Endothelial cell of coronary artery (primary cell): ENCODE results near the gene WIF1. TPM values are rescaled to one million over a fixed set of nuclear protein-coding genes. Genes with fewer than 3 reads are reported as not detected.

Experiments used
- total RNA-seq: library from RNA; depleted of rRNA; stranded (reverse); fragments of >200 nt; gene quantifications from 2 replicates; pipeline ENCODE4 v1.2.3, GENCODE V29; 2014

The WIF1 gene
- not detected in 2 replicates for total RNA-seq

GRCh38 chr12:65121049-65121955 is at the start of gene WIF1:
WIF1 (minus strand) TSS chr12:65121305; CDS start chr12:65121191, 114 bp downstream.

GRCh38 chr12:65169320-65170208 is 48.5 kb upstream of the WIF1 start, which contains the start of gene LEMD3:
LEMD3 (plus strand) TSS chr12:65169583; CDS start chr12:65169597, 14 bp downstream.

Other genes starting within 250 kb of the WIF1 start
- gene LEMD3, start 48.3 kb upstream of the WIF1 start, total RNA-seq = 20.0 and 23.8 TPM in 2 replicates
- gene MSRB3, start 157.4 kb upstream of the WIF1 start, total RNA-seq = 27.6 and 52.5 TPM in 2 replicates